CD4-positive, alpha-beta T cell (primary cell): ENCODE measurements around the gene REXO4. TPM values are rescaled to one million over a fixed set of nuclear protein-coding genes. Genes with fewer than 3 reads are reported as not detected.

Experiments
- ATAC-seq: fragments of 200-7000 bp; cut with Tn5 transposase; one replicate; pipeline ENCODE4 v1.10.0; 2022; ENCODE audit warnings: mild to moderate bottlenecking; ENCODE audit not compliant: poor library complexity
- CTCF ChIA-PET: fragments of 350-600 bp; sonication (Branson Sonifier 250); formaldehyde crosslinking; loops from one replicate; lab custom pipeline; 2021; ENCODE audit warnings: antibody characterized with exemption, inconsistent platforms; lab: Charles Lee
- POLR2A ChIA-PET: fragments of 350-600 bp; sonication (Branson Sonifier 250); formaldehyde crosslinking; loops from one replicate; lab custom pipeline; 2021; ENCODE audit warnings: antibody characterized with exemption, inconsistent platforms; lab: Charles Lee
- DNase-seq, 14 experiments: peaks; one replicate each; pipeline ENCODE4 v3.0.0-alpha.2; 2013 to 2020; ENCODE audit warnings: mixed read lengths in 2 of 14
- H3K27ac ChIP-seq, 2 donors: one replicate each; pipeline versions ENCODE4 v1.5.1 to v1.7.0; 2013; ENCODE audit warnings: low read length in 2 of 2, low read depth in 1 of 2, mild to moderate bottlenecking in 1 of 2
- H3K27me3 ChIP-seq, 2 experiments: 1 replicate in 1 of 2; 2 replicates in 1 of 2; pipeline versions ENCODE4 v1.6.1 to v1.7.0; 2013; ENCODE audit warnings: low read length in 2 of 2, control low read depth in 1 of 2, mild to moderate bottlenecking in 1 of 2, moderate library complexity in 1 of 2; ENCODE audit not compliant: insufficient read depth in 2 of 2, control insufficient read depth in 1 of 2
- H3K36me3 ChIP-seq: one replicate; pipeline ENCODE4 v1.6.1; 2013; ENCODE audit warnings: low read length, control low read depth; ENCODE audit not compliant: insufficient read depth
- H3K4me1 ChIP-seq: one replicate; pipeline ENCODE4 v1.6.1; 2013; ENCODE audit warnings: low read length, control low read depth; ENCODE audit not compliant: insufficient read depth
- H3K4me3 ChIP-seq: one replicate; pipeline ENCODE4 v1.5.1; 2013; ENCODE audit warnings: mild to moderate bottlenecking, low read length, moderate library complexity
- H3K9me3 ChIP-seq, 2 experiments: 1 replicate in 1 of 2; 2 replicates in 1 of 2; pipeline versions ENCODE4 v1.6.1 to v1.7.0; 2013; ENCODE audit warnings: low read length in 2 of 2, mild to moderate bottlenecking in 2 of 2, control low read depth in 1 of 2, moderate library complexity in 1 of 2; ENCODE audit not compliant: control insufficient read depth in 1 of 2, insufficient read depth in 1 of 2
- H3K27ac Mint-ChIP-seq: one replicate; pipeline ENCODE4 v1.8.0; 2020; ENCODE audit warnings: mixed read lengths
- H3K27me3 Mint-ChIP-seq: one replicate; pipeline ENCODE4 v1.8.0; 2021; ENCODE audit warnings: mixed read lengths
- H3K36me3 Mint-ChIP-seq: one replicate; pipeline ENCODE4 v1.8.0; 2021; ENCODE audit warnings: low read depth, mixed read lengths
- H3K4me1 Mint-ChIP-seq: one replicate; pipeline ENCODE4 v1.8.0; 2021; ENCODE audit warnings: low read depth, mixed read lengths
- H3K4me3 Mint-ChIP-seq: one replicate; pipeline ENCODE4 v1.8.0; 2020; ENCODE audit warnings: mild to moderate bottlenecking, mixed read lengths
- H3K9me3 Mint-ChIP-seq: one replicate; pipeline ENCODE4 v1.8.0; 2020; ENCODE audit warnings: mixed read lengths
- CTCF ChIP-seq: fragments of 200-600 bp; IDR thresholded peaks from one replicate; pipeline ENCODE4 v1.8.0; 2022; ENCODE audit warnings: antibody characterized with exemption, mild to moderate bottlenecking
- intact Hi-C, 2 experiments: fragments of 100-400 bp; cut with DNase I in 1 of 2; cut with micrococcal nuclease in 1 of 2; formaldehyde crosslinking; loops; one replicate each; pipeline versions ENCODE4 v1.15.1 to v1.9.0; 2023 to 2025; cut with DNase I, micrococcal nuclease
- total RNA-seq, 174 experiments: library from RNA in 2 of 174; stranded (reverse) in 2 of 174; gene quantifications; one replicate each; pipeline ENCODE4 v1.2.3 and lab custom pipeline; 2021 to 2026

REXO4 gene
- total RNA-seq, 2 experiments from 2014 or later: 17.3 to 18.5 TPM

- H3K27ac ChIP-seq: no peak overlapping the region
- Mint-ChIP-seq H3K9me3 (no peaks in the 10 kb centered on the region), H3K27me3 (no peaks in the 10 kb centered on the region), H3K36me3 (peaks cover 81% of the 10 kb centered on the region), H3K4me3 (no peak overlapping the region), H3K4me1 (peaks cover 50% of the 10 kb centered on the region), H3K27ac (no peak overlapping the region)
- TF ChIP-seq CTCF: no peak
- DNase-seq (no peak), ATAC-seq (no peak)
- H3K36me3 ChIP-seq: peaks cover 69% of the 10 kb centered on the region
- no peak overlapping the region for H3K4me3 ChIP-seq
- H3K27me3 ChIP-seq: no peaks in the 10 kb centered on the region
- intact Hi-C loops: no loop called here
- H3K9me3 ChIP-seq: no peaks in the 10 kb centered on the region
- POLR2A ChIA-PET: no interaction called here
- CTCF ChIA-PET: interaction anchor here (1.2 kb wide), 1 partner anchor 16 kb away, joined by 3 read pairs; no protein-coding TSS in a partner anchor
- peaks cover 60% of the 10 kb centered on the region for H3K4me1 ChIP-seq
Measured at GRCh38 chr9:133367221-133367620, 50.6 kb downstream of the REXO4 start.

- ATAC-seq (no peak), DNase-seq (peak in 1 of 14 experiments; percentile 4)
- CTCF ChIA-PET: interaction anchor here (1.2 kb wide), 1 partner anchor 16 kb away, joined by 3 read pairs; no protein-coding TSS in a partner anchor
- TF ChIP-seq CTCF: no peak
- Histone ChIP-seq H3K4me3 (no peak overlapping the region), H3K36me3 (peaks cover 77% of the 10 kb centered on the region), H3K4me1 (peaks cover 52% of the 10 kb centered on the region), H3K27ac (no peak overlapping the region), H3K9me3 (no peaks in the 10 kb centered on the region), H3K27me3 (no peaks in the 10 kb centered on the region)
- POLR2A ChIA-PET: no interaction called here
- intact Hi-C loops: no loop called here
- peaks cover 87% of the 10 kb centered on the region for H3K36me3 Mint-ChIP-seq
- H3K27ac Mint-ChIP-seq: no peak overlapping the region
- peaks cover 44% of the 10 kb centered on the region for H3K4me1 Mint-ChIP-seq
- no peak overlapping the region for H3K4me3 Mint-ChIP-seq
- no peaks in the 10 kb centered on the region for H3K27me3 Mint-ChIP-seq
- H3K9me3 Mint-ChIP-seq: no peaks in the 10 kb centered on the region
Measured at GRCh38 chr9:133366435-133366834, 51.4 kb downstream of the REXO4 start.

GRCh38 chr9:133362359-133363044 is 55.3 kb downstream of the REXO4 start:
- Mint-ChIP-seq H3K4me1 (peaks cover 26% of the 10 kb centered on the region), H3K27me3 (no peaks in the 10 kb centered on the region), H3K36me3 (peaks cover 85% of the 10 kb centered on the region), H3K4me3 (no peak overlapping the region), H3K27ac (peak overlapping the region; percentile 42), H3K9me3 (no peaks in the 10 kb centered on the region)
- no peak overlapping the region for H3K4me3 ChIP-seq
- DNase-seq: peak in 1 of 14 experiments; percentile 13
- H3K36me3 ChIP-seq: peaks cover 86% of the 10 kb centered on the region
- peaks cover 33% of the 10 kb centered on the region for H3K4me1 ChIP-seq
- H3K27me3 ChIP-seq: no peaks in the 10 kb centered on the region
- no peak for ATAC-seq
- ChIA-PET CTCF (no interaction called here), POLR2A (interaction anchor here (0.8 to 1.8 kb wide), 2 partner anchors 9 to 12 kb away, joined by 4 to 9 read pairs; no protein-coding TSS in a partner anchor)
- no peak for TF ChIP-seq CTCF
- H3K9me3 ChIP-seq: no peaks in the 10 kb centered on the region
- no peak overlapping the region for H3K27ac ChIP-seq
- intact Hi-C loops: no loop called here
